Stimulated activated CD4-positive, alpha-beta T cell treated with anti-CD3 and anti-CD28 coated beads, Interleukin-12 subunit alpha, Interleukin-12 subunit beta, amount 100 ng/mL, for 4 hours (primary cell): ENCODE measurements around the gene ALDH2.
"Not testable (repeated sequence)": the region's sequence is repeated elsewhere in the genome, so short reads cannot be mapped to it uniquely, and the experiment has no call there.

Experiments
- DNase-seq: peaks from one replicate; pipeline ENCODE4 v3.0.0-alpha.2; 2020

ALDH2 gene

DNA sequence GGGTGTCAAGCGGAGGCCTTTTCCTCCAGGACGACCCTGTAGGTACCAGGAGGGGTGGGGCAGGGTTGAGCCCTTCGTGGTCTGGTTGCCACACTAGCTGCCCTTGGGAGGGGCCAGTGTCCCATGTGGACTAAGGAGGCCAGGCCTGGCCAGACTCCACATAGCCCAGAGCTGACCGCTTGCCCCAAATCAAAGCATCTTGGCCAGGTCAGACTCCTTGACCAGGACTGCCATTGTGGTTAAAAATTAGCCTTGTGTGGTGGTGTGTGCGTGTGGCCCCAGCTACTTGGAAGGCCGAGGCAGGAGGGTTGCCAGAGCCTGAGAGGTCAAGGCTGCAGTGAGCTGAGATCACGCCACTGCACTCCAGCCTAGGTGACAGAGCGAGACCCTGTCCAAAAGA, 24.8 kb downstream of the ALDH2 start:
- DNase-seq: no peak

DNA sequence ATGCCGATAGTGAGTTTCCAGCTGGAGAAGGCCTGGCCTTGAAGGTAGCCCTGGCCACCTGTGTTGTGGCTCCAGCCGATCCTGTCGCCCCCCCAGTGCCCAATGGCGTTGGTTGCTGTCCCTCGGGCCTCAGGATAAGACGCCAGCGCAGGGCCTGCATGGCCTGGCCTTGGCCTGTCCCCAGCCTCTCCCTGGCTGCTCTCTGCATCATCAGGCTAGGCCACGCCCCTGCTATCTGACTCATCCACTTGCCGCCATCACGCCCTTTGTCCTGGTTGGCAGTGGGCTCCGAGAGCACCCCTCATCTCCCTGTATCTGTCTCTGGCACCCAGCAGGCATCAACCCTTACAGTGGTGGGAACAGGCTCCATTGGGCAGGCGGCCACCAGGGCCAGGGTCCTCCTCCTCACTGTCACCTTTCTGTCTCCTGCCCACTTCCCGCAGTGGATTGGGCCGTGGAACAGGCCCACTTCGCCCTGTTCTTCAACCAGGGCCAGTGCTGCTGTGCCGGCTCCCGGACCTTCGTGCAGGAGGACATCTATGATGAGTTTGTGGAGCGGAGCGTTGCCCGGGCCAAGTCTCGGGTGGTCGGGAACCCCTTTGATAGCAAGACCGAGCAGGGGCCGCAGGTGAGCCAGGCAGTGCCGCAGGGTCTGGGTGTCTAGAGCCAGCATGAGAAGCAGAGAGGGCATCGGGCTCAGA, 25.6 kb downstream of the ALDH2 start:
- DNase-seq: no peak

DNA sequence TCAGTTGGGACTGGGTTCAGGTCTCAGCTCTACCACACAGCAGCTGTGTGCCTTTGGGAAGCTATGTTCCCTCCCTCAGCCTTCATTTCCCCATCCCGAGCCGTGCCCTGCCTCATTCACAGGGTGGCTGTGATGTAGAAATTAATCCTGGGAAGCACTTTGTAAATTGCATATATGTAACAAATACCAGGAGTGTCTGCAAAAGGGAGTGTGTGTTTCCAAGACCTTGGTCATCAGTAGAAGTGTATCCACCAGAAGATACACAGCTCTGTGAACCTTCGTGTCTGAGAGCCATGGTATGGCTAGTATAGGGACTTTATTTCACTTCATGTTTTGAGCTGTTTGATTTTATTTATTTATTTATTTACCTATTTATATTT, 26.1 kb downstream of the ALDH2 start:
- DNase-seq: no peak

DNA sequence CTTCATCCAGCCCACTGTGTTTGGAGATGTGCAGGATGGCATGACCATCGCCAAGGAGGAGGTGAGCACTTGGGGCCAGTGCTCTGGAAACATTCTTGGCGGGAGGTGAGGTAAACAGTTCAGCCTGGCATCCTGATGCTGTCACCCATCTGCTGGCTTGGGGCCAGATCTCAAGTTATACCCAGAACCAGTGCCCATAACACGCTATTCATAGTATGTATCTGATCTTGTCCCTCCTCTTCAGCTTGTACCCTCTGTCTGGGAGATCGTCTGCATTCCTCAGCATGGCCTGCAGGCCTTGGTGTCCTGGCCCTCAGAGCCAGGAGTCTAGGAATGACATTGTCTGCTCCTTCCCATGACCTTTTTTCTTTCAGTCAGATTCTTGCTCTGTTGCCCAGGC, 31.4 kb downstream of the ALDH2 start:
- DNase-seq: no peak

DNA sequence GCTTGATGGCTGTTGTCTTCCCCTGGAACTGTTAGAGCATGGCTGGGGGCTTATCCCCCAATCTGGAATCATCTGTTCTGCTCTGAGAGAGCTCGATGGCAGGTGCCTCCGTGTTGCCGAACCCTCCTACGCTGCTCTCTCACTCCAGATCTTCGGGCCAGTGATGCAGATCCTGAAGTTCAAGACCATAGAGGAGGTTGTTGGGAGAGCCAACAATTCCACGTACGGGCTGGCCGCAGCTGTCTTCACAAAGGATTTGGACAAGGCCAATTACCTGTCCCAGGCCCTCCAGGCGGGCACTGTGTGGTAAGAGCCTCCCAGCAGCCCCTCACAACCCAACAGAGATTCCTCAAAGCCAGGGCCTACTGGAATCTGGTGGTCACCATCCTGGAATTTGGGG, 33.0 kb downstream of the ALDH2 start:
- no peak for DNase-seq

DNA sequence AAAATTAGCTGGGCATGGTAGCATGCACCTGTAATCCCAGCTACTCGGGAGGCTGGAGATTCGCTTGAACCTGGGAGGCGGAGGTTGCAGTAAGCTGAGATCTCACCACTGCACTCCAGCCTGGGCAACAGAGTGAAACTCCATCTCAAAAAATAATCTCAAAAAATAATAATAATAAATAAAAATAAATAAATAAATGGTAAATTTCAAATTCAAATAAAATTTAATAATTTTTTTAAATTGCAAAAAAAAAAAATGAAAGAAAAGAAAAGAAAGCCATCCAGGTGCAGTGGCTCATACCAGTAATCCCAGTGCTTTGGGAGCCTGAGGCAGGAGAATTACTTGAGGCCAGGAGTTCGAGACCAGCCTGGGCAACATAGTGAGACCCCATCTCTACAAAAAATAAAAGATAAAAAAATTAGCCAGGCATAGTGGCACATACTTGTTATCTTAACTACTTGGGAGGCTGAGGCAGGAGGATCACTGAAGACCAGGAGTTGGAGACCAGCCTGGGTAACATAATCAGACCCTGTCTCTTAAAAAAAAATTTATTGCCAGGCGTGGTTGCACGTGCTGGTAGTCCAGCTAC, 36.4 kb downstream of the ALDH2 start:
- DNase-seq: no peak

DNA sequence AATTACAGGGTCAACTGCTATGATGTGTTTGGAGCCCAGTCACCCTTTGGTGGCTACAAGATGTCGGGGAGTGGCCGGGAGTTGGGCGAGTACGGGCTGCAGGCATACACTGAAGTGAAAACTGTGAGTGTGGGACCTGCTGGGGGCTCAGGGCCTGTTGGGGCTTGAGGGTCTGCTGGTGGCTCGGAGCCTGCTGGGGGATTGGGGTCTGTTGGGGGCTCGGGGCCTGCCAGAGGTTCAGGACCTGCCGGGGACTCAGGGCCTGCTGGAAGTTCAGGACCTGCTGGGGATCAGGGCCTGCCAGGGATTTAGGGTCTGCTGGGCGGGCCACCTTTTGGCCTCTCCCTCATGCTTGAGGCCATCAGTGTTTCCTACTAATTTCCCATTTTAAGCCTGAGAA, 37.1 kb downstream of the ALDH2 start:
- DNase-seq: no peak

DNA sequence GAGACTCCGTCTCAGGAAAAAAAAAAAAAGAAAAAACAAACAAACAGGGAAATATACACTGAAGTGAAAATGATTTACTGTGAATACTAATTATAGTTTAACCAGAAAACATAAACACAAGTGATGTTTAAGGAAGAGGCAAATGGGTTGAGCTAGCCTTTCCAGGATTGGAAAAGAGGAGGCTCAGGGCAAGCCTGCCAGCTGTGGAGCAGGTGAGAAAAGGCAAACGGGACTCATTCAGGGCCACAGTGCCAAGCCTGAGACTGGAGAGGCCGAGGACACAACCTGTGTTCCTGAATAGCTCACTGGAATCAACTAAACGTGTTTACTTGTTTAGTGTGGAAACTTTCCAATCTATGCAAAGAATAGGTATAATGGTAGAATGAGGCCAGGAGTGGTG, 39.6 kb downstream of the ALDH2 start:
- DNase-seq: no peak

DNA sequence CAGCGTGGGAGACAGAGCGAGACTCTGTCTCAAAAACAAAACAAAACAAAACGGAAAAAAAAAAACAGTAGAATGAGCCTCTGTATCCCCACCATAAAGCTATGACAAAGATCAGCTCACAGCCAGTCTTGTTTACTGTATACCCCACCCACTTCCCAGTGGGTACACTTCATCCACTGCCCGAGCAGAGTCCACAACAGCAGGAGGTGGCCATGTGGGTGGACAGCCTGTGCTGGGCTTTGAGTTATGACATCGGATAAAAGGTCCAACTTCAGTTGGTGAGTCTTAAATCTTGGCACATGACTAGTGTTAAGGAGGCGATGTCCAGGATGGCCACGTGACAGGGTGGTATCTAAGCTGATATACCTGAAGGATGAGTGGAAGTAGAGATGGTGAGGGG, 40.5 kb downstream of the ALDH2 start:
- DNase-seq: no peak

DNA sequence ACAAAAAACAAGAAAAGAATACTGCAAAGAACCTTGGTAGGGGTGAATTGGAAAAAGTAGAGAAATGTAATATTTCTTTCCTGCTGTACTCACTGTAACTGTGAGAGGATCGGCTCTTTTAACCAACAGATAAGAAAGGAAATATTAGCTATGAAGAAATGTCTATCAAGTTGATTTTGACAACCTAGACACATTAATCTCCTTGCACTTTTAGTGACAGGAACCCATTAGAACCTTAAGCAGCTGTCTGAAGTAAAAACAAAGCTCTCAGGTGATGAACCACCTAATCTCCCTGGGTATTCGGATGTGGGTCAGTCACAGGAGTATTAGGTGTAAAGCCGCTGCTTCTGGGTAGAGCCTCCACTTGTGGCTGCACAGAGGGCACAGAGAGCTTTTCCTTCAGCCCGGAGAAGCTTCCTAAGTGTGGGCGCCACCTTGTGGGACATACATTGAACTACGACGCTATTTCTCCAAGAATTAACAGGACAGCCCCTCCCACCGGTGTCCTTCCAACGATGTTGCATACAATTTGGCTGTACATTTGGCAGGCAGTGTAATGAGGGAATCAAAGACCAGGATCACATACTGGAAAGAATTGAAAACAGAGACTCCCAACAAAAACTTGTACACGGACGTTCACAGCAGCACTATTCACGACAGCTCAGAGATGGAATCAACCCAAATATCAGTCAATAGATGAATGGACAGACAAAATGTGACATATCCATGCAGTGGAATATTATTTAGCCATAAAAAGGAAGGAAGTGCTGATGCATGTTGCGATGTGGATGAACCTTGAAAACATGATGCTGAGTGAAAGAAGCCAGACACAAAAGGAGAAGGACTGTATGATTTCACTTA, 46.4 kb downstream of the ALDH2 start:
- DNase-seq: peak; percentile 54

DNA sequence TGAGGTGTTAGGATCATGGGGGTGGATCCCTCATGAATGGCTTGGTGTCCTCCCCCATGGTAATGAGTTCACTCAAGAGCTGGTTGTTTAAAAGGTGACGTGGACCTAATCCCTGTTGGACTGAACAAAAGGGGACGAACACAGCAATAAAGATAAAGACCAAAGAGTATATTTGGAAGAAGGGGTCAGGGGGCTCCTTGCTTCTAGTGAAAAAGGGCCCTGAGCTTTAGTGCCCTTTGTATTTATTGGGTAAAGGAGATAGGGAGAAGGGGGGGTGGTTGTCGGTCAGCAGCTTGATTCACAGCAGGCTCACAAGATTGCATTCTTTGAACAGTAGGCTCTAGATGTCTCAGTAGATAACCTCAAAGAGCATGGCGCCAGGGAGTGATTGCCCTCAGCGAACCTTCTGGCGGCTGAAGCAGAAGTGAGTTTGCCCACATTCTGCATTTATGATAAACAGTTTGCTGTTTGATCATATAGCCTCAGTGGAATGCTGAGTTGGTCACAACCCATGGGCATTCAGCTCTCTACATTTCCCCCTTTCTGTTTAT, 49.4 kb downstream of the ALDH2 start:
- no peak for DNase-seq

DNA sequence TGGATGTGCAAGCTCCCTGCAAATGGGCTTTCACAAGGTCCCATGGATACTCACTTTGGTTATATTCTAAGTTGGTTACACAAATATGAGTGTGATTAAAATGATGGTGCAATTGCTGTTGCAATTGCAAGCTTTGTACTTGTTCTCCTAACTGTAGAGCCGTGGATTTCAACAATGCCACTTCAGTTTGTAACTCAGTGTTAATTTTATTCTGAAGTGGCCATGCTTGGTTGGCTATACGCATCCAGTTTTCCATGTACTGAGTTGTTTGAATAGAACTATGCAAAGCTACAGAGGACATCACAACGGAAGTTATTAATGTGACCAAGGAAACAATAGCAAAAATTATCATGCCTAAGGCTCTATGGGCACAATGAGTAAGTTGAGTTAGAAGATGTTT, 50.2 kb downstream of the ALDH2 start:
- DNase-seq: not testable (repeated sequence)

DNA sequence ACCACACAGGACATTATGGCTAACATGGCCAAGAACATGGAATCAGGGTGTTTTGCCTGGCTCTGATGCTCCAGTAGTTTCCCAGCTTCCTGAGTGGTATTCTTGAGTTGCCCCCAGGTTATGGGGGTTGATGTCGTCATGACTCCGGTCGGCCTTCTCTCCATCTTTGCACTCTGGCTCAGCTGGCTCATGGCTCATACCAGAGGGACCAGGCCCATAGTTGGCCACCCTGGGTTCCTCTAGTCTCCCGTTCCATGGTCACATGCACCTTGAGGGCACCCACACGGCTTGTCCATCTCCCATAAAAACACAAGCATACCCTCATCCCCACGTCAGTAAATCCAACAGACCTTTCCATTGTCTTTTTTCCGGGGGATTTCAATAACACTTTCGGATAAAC, 51.6 kb downstream of the ALDH2 start:
- DNase-seq: no peak

DNA sequence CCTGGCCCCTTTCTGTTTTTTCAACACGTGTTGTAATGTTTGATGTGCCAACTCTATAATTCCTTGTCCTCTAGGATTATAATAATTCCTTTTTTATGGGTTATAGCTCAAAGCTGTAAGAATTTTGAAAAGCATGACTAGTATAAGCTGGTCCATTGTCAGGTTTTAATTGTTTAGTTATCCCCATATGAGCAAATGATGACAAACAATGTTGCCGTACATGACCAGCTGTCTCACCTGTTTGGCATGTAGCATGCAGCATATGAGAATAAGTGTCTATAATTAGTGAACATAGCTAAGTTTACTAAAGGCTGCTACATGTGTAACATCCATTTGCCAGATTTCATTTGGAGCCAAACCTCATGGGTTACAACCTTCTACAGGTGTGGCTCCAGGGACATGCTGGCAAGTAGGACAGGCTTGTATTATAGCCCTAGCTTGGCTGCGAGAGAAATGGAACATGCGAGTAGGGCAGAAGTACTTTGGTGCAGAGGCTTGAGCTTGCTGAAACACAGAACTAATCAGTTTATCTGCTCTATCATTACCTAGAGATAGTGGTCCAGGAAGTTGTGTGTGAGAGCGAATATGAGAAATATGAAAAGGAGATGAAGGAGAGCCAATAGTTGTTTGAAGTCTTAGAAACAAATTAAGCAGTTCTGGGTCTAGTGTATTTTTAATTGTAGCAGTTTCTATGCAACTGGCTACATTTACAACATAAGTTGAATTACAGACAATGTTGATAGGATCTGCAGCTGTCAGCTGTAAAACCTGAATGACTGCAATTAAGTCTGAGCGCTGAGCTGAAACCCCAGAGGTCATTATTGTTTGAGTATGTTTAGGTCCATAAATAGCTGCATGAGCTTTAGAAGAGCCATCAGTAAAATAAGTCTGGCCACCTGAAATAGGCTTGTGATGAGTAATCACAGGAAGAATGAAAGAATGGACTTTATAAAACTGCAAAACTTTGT, 52.7 kb downstream of the ALDH2 start:
- no peak for DNase-seq

DNA sequence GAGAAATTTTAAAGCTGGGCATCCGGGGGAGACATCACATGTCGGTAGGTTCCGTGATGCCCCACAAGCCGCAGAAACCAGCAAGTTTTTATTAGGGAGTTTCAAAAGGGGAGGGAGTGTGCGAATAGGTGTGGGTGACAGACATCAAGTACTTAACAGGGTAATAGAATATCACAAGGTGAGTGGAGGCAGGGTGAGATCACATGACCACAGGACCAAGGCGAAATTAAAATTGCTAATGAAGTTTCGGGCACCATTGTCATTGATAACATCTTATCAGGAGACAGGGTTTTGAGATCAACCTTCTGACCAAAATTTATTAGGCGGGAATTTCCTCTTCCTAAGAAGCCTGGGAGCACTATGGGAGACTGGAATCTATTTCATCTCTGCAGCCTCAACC, 54.1 kb downstream of the ALDH2 start:
- DNase-seq: not testable (repeated sequence)

DNA sequence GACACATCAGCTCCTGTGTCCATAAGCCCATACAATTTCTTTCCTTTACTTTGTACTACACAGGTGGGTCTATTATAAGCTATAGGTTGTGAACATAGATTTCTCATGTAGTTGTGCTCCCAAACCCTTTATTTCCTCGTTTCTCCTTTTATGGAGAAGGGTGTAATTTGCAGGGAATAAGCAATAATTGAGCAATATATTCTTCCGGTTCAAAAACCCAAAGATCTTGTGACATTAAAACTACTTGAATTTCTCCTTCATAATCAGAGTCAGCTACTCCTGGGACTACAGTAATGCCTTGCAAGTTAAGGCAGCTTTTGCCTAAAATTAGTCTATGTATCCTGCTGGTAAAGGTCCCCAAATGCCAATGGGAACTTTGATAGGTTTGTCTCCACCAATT, 56.2 kb downstream of the ALDH2 start:
- no peak for DNase-seq

DNA sequence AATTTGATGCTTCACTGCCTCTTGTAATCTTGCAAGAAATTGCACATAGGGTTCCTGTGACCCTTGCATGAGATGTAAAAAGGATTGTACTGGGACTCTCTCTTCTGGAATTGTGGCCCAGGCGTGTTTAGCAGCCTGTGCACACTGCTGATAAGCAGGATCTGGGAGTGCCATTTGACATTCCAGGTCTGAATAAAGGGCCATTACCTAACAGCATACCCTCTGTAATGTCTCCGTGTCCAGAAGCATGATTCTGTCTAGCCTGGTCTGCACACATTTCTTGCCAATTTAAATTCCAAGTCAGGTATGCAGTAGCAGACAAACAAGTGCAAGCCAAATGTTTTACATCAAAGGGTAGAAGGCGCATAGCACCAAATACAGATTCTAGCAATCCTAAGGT, 57.2 kb downstream of the ALDH2 start:
- DNase-seq: no peak

DNA sequence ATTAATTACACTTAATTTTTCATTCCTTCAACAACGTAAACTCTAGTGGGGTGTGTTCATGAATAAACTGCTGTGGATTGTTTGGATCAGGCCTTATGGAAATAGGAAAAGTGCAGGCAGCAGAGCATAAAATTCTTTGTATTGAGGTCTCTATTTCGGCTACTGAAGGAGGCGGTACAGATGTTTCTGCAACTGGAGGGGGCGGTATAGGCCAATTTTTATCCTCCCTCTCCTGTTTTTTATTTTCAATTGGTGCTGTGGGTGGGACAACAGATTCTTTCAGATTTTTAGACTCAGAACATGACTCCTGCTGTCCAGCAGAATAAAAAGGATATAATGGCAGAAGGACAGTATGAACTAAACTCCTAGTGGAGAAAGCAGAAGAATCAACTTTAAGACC, 57.6 kb downstream of the ALDH2 start:
- not testable (repeated sequence) for DNase-seq

DNA sequence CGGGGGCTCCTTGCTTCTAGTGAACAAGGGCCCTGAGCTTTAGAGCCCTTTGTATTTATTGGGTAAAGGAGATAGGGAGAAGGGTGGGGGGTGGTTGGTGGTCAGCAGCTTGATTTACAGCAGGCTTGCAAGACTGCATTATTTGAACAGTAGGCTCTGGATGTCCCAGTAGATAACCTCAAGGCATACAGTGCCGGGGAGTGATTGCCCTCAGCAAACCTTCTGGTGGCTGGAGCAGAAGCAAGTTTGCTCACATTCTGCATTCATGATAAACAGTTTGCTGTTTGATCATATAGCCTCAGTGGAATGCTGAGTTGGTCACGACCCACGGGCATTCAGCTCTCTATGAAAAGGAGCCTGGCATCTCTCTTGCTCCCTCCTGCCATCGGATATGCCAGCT, 58.8 kb downstream of the ALDH2 start:
- DNase-seq: no peak

DNA sequence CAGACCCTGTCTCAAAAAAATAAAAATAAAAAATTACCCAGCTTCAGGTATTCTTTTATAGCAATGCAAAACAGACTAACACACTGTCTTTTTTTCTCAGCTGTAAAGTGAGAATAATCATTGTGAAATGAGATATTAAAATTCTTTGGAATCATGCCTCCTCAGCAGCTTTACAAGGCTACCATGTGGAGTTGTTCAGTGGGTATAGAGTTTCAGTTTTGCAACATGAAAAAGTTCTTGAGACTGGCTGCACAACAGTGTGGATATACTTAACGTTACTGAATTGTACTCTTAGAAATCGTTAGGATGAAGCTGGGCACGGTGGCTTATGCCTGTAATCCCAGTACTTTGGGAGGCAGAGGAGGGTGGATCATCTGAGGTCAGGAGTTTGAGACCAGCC, 59.6 kb downstream of the ALDH2 start:
- DNase-seq: no peak

DNA sequence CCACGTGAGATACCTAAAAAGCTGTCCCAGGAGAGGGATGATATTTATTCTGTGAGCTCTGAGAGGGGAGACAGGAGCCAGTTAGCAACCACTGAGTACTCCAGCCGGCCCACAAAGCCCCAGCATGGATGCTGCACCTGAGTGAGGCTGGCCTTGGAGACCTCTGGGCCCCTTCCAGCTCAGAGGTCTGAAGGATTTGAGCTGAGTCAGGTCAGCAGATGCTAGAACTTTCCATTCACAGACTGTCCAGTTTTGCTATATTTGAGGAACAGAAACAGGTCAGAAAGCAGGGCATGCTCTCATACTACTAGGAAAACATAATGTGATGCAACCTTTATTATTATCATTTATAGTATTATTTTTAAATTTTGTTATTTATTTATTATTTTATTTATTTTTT, 60.3 kb downstream of the ALDH2 start:
- DNase-seq: no peak

DNA sequence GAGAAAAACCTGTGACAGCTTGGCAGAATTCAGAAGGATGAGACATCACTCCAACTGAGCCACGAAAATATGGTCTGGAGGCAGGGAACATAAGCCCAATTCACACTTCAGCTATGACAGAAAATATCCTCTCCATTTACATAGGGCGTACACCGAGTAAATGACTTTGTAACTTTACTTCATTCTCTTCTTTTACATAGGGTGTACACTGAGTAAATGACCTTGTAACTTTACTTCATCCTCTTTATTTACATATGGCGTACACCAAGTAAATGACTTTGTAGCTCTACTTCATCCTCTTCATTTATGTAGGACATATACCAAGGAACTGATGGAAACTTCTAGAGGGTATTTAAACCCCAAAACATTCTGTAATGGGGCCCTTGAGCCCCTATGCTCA, 61.2 kb downstream of the ALDH2 start:
- DNase-seq: no peak
